HG03175 (cell line): ENCODE results near the gene MACROD2.
"Not testable (repeated sequence)": the region's sequence is repeated elsewhere in the genome, so short reads cannot be mapped to it uniquely, and the experiment has no call there.

ENCODE experiments used
- ATAC-seq: cut with Tn5 transposase; IDR thresholded peaks from one replicate; pipeline ENCODE4 v1.9.1; 2021; ENCODE audit warnings: mild to moderate bottlenecking, moderate library complexity; ENCODE audit not compliant: unreplicated experiment

MACROD2 gene

DNA sequence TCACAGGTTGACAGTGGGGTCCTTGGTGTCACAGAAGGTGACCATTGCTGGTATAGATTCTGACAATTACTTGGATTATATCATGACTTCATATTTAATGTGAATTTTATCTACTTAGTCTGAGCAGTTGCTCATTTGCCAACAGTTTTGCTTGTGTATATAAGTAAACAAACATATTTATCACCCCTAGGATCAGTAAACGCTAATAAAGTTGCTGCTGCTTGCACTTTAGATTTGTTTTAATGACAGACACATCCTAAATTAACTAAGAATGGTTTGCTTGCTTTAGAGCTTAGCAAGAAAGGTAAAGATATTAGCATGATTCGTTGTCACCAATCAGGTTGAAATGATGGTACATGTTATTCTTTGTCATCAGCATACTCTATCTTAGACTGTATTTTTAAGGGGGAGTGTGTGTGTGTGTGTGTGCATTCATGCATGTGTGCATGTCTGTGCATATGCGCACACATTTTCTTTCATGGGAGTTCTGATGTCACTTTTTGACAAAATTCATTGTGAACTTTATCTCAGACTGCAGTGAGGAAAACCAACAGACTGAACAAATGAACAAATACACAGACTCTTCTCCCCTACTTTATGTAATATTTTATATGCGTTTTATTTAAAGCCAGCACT lies 1124.7 kb downstream of the MACROD2 start:
- ATAC-seq, result no peak

DNA sequence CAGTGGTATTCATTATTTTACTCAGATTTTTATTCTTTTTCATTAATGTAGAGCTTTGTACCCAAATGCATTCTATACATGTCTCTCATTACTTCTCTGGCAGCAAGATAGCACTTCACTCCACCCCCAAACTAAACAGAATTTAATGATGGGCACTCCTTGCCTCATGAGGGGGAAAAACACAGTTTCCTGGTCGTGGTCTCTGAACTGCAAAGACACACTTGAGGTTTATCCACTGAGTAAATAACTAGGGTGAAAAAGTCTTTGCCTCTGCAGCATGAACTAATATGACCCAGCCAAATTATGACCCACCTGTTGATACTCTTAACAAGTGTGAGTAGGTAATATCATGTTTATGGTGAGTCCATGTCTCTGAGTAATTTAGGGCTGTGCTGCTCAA lies 1127.3 kb downstream of the MACROD2 start:
- ATAC-seq, result no peak

DNA sequence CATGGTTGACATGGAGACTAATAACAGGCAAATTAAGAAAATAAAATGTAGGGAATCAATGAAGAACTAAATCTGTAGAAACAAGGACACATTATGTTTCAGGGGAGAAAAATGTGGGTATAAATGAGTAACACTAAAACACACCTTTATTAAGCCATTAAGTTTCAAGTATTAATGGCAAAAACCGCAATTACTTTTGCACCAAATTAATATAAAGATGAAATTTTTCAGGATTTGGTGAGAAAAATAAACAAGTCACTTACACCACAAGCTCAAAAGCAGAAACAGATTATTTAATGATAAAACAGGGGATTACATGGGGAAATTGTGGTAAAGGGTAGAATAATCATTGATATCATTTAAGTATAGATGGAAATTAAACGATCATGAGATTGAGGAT lies 1135.9 kb downstream of the MACROD2 start:
- ATAC-seq, result no peak

DNA sequence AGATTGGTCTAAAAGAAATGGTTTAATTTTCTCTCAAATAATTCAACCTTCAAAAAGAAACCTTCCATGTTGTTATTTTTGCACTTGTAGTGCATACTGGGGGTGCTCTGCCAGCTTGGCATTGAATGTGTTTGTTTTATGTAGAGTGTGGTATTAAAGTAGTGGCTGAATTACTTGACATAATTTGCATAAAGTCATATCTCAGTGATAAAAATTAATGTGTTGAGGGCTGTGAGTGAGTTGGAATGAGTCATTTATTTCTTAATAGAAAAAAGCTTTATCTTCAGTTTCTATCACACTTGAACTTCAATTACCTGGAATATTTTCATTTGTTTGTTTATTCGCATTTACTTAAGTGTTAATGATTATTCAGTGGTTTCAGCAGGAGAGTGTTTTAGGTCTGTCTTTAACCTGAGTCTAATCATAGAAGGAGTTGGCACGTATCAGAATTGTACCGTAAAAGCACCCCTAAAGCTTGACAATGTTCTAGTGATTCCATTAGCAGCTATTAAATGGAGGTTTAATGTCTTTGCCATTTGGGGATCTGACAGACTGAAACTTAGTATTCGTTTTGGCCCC lies 1143.3 kb downstream of the MACROD2 start:
- no peak for ATAC-seq

DNA sequence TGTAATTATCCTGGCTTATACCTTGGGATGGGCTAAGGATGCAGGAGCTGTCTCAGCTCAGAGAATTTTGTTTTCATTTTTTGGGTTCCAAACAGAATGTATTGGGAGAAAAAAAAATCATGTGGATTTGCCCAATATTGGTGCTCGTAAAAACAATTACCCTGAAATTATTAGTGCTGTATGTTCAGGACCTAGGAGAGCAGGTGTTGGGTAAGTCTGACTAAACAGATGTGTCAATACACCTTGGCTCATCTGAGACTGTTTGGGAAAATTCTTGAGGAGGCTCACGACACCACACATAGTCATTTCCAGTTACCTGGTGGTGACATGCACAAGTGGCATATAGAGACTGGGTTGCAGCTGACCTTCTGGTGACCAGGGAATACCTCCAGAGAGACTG lies 1144.2 kb downstream of the MACROD2 start:
- no peak for ATAC-seq

DNA sequence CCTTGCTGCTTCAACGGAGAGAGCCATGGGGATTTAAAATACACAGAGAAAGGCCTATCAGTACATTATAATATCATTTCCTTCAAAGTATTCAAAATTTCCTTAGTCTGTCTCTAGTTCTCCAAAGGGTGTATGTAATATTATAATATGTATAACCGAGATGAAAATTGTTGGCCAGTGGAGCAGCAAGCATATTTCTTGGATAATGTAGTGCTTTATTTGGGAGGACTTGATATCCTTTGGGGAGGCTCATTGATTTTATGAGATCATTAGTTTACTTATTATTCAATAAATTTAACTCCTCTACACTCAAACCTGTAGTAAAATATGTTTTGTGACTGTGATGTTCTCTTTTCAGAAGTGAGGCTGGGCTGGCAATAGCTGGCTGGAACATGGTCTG lies 1145.0 kb downstream of the MACROD2 start:
- ATAC-seq, result no peak

DNA sequence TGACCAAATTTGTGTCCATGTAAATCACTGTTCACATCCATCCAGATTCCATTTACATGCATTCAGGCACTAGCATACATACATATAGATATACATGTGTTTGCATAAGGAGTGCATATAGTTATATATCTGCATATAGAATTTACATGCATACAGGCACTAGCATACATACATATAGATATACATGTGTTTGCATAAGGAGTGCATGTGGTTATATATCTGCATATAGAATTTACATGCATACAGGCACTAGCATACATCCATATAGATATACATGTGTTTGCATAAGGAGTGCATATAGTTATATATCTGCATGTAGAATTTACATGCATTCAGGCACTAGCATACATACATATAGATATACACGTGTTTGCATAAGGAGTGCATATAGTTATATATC lies 1145.6 kb downstream of the MACROD2 start:
- ATAC-seq, result not testable (repeated sequence)

DNA sequence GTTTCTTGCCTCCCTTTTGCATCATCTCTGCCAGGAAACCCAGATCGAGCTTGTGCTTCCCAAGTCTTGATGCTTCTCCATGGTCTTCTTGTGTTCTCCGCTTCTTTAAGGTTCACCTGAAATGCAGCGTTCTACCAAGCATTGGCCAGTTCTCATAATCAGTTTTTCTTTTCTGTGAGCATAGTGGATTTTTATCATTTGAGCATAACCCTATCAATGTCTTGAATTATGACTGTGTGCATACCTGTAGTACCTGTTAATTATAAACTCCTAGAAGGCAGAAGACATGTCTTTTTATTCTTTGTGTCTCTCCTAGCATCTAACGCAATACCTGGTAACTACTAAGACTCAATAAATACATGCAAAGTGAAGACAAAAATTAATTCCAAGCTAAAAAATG lies 1146.5 kb downstream of the MACROD2 start:
- no peak for ATAC-seq

DNA sequence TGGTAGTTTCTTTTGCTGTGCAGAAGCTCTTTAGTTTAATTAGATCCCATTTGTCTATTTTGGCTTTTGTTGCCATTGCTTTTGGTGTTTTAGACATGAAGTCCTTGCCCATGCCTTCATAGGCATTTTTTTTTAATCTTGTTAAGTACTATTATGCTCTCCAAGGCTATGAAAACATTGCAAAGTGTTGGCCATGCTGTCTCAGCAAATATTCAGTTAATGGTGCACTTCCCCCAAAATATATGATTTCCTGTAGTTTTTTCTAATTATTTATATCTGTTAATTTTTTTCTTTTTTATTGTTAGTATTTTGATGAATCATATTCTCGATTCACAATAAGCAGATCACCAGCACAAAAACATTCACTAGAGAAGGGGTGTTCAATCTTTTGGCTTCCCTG lies 1148.2 kb downstream of the MACROD2 start:
- no peak for ATAC-seq

DNA sequence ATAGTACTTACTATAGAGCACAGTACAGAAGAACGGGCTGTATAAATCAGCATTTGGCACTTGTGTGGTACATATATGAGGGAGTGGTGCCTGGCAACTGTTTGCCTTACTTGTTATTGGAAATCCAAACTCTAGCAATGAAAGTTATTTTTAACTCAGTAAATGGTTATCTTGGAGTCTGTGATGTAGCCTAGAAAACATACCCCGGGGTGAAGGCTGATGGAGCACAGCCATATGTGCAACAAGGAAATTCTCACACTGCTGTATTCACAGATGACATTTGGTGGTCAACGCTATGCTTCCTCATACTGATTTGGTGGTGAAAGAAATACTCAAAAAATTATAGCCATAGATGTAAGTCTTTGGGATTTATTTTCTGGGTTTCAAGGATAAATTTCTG lies 1149.6 kb downstream of the MACROD2 start:
- no peak for ATAC-seq

DNA sequence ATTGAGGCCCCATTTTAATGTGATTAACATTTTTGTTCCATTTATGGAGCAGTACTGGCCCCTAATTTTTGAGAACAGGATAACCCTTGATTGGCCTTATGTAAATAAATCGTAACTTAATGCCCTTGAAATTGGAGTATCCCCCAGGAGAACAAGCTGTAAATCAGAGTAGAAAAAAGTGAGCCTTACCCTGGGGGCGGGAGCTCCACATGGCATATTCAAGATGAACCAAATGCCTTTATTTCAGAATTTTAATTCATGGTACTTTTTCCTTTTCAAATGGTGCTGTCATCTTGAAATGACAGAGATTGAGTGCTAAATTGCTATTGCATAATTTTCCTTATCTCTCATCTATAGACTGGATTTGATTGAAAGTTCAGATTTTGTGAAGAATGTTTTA lies 1151.6 kb downstream of the MACROD2 start:
- ATAC-seq, result no peak

DNA sequence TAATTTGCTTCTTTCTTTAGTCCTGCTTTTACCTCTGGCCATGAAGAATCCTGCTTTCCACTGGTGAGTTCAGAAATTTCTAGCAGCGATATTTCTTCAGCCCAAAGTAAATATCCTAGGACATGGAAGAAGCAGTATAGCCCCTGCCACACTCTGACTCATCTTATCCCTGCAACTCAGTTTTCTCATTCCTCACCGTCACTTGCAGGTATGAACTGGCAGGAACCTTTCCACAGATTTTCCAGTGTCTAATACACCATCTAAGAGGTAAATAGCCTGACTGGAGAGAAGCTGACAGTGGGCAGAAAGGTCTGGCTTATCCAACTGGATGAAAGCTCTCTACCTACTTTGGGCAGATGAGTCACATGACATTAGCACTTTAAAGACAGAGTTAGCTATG lies 1158.8 kb downstream of the MACROD2 start:
- ATAC-seq, result no peak

DNA sequence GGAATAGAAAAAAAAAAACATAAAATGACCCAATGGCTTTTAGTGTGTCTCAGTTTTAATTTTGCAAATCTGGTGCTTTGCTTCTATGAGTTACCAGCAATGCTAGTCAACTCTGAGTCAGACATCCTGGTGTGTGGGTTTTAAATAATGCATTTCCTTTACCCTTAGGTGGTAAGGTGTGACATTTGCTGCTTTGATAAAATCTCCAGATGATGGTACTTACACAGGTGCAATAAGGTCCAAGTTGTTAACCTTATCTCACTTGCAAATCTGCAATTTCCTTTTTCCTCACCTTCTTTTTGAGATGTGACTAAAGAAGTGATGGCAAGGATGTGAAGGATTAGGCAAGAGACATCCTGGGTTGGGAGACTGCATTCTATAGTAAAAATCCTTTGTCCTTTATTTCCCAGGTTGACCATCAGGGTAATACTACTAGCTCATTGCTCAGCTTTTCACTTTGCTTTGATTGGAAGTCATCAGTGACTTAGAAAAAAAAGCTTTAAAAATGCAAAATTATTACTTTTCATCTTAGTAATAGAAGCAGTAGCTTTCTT lies 1160.6 kb downstream of the MACROD2 start:
- no peak for ATAC-seq

DNA sequence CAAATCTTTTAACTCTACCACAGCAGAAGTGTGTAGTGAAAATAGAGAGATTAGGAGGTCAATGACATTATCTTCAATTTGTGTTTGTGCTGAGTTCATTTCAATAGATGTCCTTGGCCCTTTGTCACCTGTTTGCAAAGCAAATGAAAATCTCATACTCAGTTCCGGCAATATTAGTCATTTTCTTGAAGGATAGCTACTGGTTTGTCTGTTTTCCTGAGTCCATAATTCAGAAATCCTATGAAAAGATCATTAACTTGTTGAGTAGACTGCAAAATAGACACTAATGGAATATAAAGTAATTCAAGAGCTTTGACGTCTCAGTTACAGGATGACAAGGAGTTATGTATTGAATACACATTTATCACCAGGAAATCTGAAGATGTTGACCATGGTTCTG lies 1163.2 kb downstream of the MACROD2 start:
- no peak for ATAC-seq

DNA sequence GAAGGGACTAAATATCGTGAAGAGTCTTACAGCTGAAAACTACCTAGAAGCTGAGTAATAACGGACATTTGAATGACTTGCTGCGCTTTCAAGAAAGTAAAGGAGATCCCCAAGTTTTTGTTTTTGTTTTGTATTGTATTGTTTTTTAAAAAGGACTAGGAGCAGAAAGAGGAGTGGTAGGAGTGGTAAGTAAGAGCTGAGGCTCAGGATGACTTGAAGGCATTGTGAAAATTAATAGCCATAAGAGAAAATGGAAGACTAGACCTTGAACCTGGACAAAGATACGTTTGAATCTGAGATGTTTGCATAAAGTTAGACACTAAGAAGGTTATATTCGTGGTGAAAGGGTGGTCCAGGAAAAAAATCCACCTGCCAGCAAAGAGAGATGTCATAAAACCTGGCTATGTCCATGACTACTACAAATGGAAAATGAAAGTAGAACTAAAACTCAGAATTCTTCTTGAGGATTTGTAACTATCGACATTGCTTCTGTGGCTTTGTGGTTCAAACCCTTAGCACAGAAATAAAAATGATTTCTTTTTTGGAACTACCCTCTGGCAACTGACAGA lies 1166.8 kb downstream of the MACROD2 start:
- ATAC-seq, result peak; percentile 62

DNA sequence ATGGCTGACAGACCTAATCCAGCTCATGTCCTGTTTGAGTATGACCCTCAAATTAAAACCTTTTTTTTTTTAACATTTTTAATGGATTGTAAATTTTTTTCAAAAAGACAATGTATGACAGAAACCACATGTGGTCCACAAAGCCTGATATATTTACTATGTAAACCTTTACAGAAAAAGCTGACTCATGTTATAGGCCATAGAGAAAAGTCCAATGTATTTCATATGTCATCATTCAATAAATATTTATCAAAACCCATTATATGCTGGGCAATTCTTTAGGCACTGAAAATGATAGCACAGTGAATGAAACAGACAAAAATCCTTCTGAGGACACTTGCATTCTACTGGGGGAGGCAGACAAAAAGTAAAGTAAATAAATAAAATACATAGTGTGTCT lies 1168.3 kb downstream of the MACROD2 start:
- no peak for ATAC-seq

DNA sequence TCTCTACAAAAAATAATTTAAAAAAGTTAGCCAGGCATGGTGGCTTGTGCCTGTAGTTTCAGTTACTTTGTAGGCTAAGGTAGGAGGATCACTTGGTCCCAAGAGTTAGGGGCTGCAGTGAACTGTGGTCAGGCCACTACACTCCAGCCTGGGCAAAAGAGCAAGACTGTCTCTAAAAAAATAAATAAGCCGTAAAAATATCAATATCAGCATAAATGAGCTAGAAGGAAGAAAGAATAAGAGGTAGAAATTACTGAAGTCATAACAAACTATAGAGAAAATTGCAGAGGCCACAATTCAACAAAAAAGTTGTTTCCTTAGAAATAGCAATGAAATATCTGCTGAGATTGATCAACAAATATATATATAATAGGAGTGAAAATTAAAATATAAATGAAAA lies 1169.4 kb downstream of the MACROD2 start:
- no peak for ATAC-seq

DNA sequence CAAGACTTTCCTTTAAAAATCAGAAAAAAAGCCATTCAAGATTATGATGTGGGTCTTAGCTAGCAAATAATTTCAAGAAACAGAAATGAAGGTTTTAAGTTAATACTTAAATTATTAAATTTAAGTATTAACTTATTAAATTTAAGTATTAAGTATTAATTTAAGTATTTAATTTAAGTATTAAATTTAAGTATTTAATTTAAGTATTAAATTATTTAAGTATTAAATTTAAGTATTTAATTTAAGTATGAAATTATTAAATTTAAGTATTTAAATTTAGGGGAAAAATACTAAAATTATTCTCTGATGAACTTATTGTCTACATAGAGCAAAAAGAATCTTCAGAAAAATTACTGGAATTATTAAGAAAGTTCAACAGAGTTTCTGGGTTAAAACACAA lies 1171.4 kb downstream of the MACROD2 start:
- no peak for ATAC-seq

DNA sequence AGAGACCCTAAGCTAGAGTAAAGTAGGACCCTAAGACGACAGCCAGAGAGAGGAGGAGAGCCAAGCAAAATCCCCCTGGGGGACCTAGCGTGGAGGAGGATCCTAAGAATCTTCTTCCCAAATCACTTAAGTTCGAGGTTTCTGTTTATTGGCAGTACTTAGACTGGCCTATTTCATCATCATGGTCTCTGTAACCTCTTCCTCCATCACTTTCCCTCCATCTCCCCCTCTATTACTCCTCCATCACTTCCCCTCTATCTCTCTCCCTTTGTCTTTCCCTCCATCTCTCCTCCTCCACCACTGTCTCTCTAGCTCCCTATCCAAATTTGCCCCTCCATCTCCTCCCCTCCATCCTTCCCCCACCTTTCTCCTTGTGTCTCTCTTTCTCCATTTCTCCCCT lies 1175.7 kb downstream of the MACROD2 start:
- ATAC-seq, result no peak

DNA sequence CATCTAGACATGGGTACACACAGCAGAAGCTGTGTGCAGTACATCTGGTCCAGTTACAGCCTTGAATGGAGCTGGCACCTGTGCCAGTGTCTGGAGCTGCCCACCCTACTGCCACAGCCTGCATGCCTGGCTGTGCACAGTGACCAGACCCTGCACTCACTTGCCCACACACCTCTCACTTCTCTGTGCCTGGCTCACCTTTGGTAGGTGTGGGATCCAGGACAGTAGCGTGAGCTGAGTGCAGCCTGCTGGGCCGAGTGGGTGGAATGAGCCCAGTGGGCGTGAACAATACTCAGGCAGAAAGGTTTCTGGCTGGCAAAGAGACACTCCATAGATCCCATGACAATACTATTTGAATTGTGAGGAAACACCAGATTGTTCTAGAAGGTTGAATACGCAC lies 1181.6 kb downstream of the MACROD2 start:
- ATAC-seq, result no peak

DNA sequence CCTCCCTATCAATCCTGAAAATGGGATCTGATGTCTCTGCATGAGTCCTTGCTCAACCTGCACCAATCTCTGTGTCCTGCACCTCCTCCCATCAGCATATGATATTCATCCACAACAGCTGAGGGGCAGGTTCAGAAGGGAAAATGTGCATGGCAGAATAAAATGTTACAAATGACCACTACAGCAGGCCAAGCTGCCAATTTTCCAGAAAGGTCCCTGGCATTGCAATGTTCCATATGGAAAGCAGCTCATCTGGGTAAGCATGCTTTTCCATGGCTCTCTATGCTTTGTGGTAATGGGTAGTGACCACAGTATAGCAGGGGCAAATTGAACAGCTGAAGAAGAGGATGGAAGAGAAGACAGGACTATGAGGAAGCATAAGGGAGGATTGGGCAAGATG lies 1183.3 kb downstream of the MACROD2 start:
- ATAC-seq, result no peak

DNA sequence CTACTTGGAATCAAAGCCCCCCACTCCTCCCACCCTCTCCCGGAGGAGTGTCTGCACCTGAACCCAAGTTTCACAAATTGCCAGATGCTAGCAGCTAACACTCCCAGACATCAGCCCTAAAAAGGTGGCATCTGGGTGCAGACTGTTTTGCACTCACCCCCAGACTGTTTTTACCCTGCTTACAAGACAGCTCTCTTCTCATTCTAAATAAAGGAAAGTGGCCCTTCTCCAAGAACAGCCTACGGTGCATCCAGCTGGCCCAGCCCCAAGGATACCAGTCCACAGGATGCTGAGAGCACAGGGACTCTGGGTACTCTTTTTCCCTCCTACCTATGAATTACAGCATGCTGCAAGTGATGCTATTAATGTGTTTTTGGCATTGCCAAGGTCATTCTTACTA lies 1184.1 kb downstream of the MACROD2 start:
- no peak for ATAC-seq

DNA sequence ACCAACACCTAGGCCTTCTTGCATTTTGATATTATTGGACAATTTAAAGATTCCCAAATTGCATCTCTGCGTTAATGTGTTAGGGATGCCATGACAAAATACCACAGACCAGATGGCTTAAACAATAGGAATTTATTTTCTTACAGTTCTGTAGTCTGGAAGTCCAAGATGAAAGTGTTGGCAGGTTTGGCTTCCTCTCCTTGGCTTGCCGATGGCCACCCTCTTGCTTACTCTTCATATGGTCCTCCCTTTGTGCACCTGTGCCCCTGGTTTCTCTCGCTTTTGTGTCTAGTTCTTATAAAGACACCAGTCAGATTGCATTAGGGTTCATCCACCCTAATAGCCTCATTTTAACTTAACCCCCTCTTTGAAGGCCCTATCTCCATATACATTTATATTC lies 1184.5 kb downstream of the MACROD2 start:
- no peak for ATAC-seq
